Testis (tissue), 3 donors: ENCODE results near the gene DTX3. TPM values are rescaled to one million over a fixed set of nuclear protein-coding genes. Genes with fewer than 3 reads are reported as not detected.
A peak's percentile ranks its signal among the peaks of the same experiment; 100 is the strongest.
"Not testable (repeated sequence)": the region's sequence is repeated elsewhere in the genome, so short reads cannot be mapped to it uniquely, and the experiment has no call there.

Experiments used
- DNase-seq: peaks from one replicate; pipeline ENCODE4 v3.0.0-alpha.2; 2019
- H3K27ac ChIP-seq, 2 donors: fragments of 200-600 bp; sonication (generic); one replicate each; pipeline ENCODE4 v1.5.1; 2019
- H3K27me3 ChIP-seq: fragments of 200-600 bp; sonication (generic); one replicate; pipeline ENCODE4 v1.5.1; 2019
- H3K36me3 ChIP-seq: fragments of 200-600 bp; sonication (generic); one replicate; pipeline ENCODE4 v1.5.1; 2017; ENCODE audit warnings: low read depth; ENCODE audit errors: missing control alignments
- H3K4me1 ChIP-seq: fragments of 200-600 bp; sonication (generic); one replicate; pipeline ENCODE4 v1.5.1; 2019
- H3K4me3 ChIP-seq, 2 donors: fragments of 200-600 bp; sonication (generic); one replicate each; pipeline ENCODE4 v1.5.1; 2017 to 2019
- H3K9me3 ChIP-seq: fragments of 200-600 bp; sonication (generic); one replicate; pipeline ENCODE4 v1.5.1; 2017
- POLR2A ChIP-seq: fragments of 450-650 bp; IDR thresholded peaks from one replicate; pipeline ENCODE4 v1.6.1; 2017; ENCODE audit warnings: antibody characterized with exemption, mild to moderate bottlenecking, moderate library complexity
- WGBS, 2 donors: methylation state at CpG; one replicate each; pipeline ENCODE4 v1.1.5; 2018; 5-methylcytosine and 5-hydroxymethylcytosine counted together
- intact Hi-C: fragments of 100-400 bp; cut with DNase I; formaldehyde crosslinking; loops from one replicate; pipeline ENCODE4 v1.15.1; 2023; ENCODE audit warnings: low total_unique reads
- polyA plus RNA-seq: library from polyadenylated mRNA; stranded (reverse); fragments of 350-450 nt; fragmentation: Illumina TruSeq; extraction: RNeasy Lipid Tissue Mini Kit (QIAGEN cat#74804); gene quantifications from one replicate; pipeline ENCODE4 v1.2.3, GENCODE V29; 2014; ENCODE audit warnings: low read depth, low replicate concordance; ENCODE audit not compliant: insufficient read depth
- total RNA-seq, 2 donors: library from RNA; depleted of rRNA; stranded (reverse); fragments of >200 nt; gene quantifications; one replicate each; pipeline ENCODE4 v1.2.3, GENCODE V29; 2016
- TF ChIP-seq, protein P1 (sequence below), 3 experiments: fragments of 450-650 bp in 2 of 3; fragments of 200-600 bp in 1 of 3; sonication (generic) in 1 of 3; IDR thresholded peaks; one replicate each; pipeline ENCODE4 v1.5.1; 2016 to 2019; ENCODE audit warnings: antibody characterized with exemption in 3 of 3, mild to moderate bottlenecking in 2 of 3, moderate library complexity in 1 of 3

DTX3 gene
- total and polyA plus RNA-seq, 3 donors from 2014 or later = 37.9 to 60.4 (median 45.0) TPM

DNA sequence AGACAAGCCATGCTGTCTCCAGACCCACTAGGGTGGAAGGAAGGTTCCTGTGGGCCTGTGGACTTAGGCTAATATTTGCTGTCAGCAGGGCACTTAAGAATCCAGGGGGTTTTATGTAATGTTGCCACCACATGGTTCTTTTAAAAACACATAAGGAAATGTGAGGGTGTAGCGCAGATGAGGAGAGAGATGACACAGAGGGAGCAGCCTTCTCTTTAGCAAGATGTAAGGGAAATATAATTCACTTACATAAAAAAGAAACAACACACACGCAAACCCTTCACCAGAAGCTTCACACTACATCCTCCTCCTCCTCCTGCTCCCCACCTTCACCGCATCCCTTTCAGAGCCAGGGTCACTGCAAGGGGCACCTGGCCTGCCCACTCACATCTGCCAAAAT, 18.5 kb upstream of the DTX3 start:
- 91 to 94% methylated on average over 3 of the region's 3 CpGs for WGBS, 2 donors
- Histone ChIP-seq H3K4me1 (peaks cover 10% of the 10 kb centered on the region), H3K9me3 (no peaks in the 10 kb centered on the region), H3K27me3 (no peaks in the 10 kb centered on the region), H3K27ac (no peak overlapping the region), H3K36me3 (no peaks in the 10 kb centered on the region), H3K4me3 (no peak overlapping the region)
- DNase-seq = no peak
- no peak for TF ChIP-seq POLR2A
- TF ChIP-seq, protein P1, sequence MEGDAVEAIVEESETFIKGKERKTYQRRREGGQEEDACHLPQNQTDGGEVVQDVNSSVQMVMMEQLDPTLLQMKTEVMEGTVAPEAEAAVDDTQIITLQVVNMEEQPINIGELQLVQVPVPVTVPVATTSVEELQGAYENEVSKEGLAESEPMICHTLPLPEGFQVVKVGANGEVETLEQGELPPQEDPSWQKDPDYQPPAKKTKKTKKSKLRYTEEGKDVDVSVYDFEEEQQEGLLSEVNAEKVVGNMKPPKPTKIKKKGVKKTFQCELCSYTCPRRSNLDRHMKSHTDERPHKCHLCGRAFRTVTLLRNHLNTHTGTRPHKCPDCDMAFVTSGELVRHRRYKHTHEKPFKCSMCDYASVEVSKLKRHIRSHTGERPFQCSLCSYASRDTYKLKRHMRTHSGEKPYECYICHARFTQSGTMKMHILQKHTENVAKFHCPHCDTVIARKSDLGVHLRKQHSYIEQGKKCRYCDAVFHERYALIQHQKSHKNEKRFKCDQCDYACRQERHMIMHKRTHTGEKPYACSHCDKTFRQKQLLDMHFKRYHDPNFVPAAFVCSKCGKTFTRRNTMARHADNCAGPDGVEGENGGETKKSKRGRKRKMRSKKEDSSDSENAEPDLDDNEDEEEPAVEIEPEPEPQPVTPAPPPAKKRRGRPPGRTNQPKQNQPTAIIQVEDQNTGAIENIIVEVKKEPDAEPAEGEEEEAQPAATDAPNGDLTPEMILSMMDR (IDR thresholded peaks at IDR 0.05) = no peak
- intact Hi-C loops = no loop called here

DNA sequence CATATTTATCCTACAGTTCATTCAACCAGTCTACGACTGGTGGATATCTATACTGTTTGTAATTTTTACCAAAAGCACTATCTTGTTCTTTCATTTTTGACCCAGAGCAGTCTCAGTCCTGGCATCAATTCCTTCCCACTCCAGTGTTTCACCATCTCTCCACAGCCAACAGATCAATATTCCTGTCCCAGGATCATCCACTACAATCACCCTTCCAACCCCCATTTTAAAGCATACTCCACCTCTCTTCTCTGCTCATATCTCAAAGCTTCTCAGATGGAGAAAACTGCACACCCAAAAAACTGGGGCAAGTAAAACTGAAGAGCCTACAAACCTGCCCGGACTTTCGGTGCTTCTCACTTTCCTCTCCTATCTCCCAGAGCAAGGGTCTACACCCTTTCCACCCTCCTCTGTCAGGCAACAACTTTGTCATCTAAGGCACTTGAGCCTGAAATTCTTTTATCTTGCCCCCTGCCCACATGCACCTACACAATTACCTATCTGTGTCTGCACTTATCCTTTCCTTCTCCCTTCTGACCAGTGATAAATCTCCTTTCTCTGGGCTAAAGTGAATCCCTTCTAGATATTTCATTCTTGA, 17.7 kb upstream of the DTX3 start:
- WGBS, 2 donors = 83 to 91% methylated on average over 3 of the region's 3 CpGs
- H3K4me3 ChIP-seq = no peak overlapping the region
- H3K27me3 ChIP-seq = no peaks in the 10 kb centered on the region
- no peaks in the 10 kb centered on the region for H3K9me3 ChIP-seq
- no peak for DNase-seq
- TF ChIP-seq POLR2A = no peak
- TF ChIP-seq, protein P1 (IDR thresholded peaks at IDR 0.05) = no peak
- H3K27ac ChIP-seq = no peak overlapping the region
- peaks cover 15% of the 10 kb centered on the region for H3K4me1 ChIP-seq
- intact Hi-C loops = no loop called here
- H3K36me3 ChIP-seq = no peaks in the 10 kb centered on the region

DNA sequence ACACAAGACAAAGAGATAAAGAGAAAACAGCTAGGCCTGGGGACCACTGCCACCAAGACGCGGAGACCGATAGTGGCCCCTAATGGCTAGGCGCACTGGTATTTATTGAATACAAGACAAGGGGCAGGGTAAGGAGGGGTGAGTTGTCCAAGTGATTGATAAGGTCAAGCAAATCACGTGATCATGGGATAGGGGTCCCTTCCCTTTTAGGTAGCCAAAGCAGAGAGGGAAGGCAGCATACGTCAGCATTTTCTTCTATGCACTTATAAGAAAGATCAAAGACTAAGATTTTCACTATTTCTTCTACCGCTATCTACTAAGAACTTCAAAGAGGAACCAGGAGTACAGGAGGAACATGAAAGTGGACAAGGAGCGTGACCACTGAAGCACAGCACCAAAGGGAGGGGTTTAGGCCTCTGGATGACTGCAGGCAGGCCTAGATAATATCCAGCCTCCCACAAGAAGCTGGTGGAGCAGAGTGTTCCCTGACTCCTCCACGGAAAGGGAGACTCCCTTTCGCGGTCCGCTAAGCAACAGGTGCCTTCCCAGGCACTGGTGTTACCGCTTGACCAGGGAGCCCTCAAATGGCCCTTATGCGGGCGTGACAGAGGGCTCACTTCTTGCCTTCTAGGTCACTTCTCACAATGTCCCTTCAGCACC, 15.5 kb upstream of the DTX3 start:
- H3K27me3 ChIP-seq, H3K9me3 ChIP-seq, H3K4me3 ChIP-seq, H3K36me3 ChIP-seq, intact Hi-C loops: not testable (repeated sequence)
- Histone ChIP-seq H3K4me1 (peaks cover 21% of the 10 kb centered on the region), H3K27ac (peak overlapping the region; percentile 51 to 59)
- 65 to 76% methylated on average over 15 of the region's 15 CpGs for WGBS, 2 donors
- DNase-seq = peak; percentile 73

DNA sequence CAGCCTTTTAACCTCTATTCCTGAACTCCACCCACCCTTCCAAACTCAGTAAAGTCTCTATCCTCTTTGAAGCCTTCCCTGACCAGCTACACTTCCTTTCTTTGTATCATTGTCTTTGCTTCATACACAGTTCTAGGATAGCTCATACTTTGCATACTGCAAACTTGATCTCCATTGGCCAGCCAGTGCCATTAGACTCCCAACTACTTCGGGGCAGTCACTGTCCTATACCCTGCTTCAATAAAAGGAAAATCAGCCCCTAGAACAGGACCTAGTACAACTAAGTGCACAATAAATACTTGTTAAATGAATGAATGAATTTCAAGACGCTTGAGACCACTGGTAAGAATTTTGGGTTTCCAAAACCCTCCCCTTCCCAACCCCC, 14.2 kb upstream of the DTX3 start:
- DNase-seq = no peak
- no peak for TF ChIP-seq POLR2A
- TF ChIP-seq, protein P1 (IDR thresholded peaks at IDR 0.05) = no peak
- Histone ChIP-seq H3K4me3 (peak overlapping the region; percentile 83 to 94), H3K27me3 (no peaks in the 10 kb centered on the region), H3K27ac (peak overlapping the region; percentile 37 to 76), H3K9me3 (no peaks in the 10 kb centered on the region), H3K4me1 (peaks cover 21% of the 10 kb centered on the region), H3K36me3 (no peaks in the 10 kb centered on the region)
- WGBS, 2 donors = 12 to 13% methylated on average over 2 of the region's 2 CpGs
- intact Hi-C loops = no loop called here

DNA sequence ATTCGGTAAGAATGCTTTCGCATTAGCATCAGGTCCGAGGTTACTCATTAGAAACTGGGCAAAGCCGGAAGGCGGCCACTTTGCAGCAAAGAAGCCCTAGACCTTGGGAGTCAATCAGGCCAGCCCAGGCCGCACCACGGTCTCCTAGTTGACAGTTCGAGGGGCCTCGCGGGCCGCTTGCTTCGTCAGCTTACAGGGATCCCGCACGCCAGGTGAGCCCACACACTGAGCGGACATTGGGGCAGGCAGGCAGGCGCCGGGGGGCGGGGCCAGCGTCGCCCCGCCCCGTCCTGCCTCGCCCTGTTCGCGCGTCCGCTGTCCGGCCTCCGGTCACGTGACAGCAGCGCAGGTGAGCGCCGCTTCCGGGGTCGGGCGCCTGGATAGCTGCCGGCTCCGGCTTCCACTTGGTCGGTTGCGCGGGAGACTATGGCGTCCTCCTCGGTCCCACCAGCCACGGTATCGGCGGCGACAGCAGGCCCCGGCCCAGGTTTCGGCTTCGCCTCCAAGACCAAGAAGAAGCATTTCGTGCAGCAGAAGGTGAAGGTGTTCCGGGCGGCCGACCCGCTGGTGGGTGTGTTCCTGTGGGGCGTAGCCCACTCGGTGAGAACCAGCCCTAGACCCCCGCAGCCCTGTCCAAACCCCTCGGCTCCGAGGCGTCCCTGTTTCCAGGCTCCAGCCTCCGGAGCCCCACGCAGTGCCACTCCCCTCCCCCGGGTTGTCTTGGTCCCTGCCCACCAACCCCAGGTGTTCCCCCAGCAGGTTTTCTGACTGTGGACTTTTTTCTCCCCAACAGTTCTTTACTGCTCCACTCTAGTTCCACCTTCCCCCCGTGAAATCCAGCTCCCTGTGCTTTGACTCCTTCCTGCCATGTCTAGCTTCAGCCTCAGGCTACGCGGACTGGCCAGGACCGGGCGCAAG, 13.5 kb upstream of the DTX3 start, which contains the start of gene PIP4K2C:
Gene PIP4K2C, plus strand, starts transcription at position 329 of the 918 bp plus-strand sequence. Its CDS starts 98 bp downstream, at position 427.
- DNase-seq = peak; percentile 93
- Histone ChIP-seq H3K4me1 (peaks cover 21% of the 10 kb centered on the region), H3K4me3 (peak within 1 kb of the TSS; percentile 83 to 94), H3K27me3 (no peaks in the 10 kb centered on the region), H3K9me3 (no peaks in the 10 kb centered on the region), H3K27ac (peak within 1 kb of the TSS; percentile 37 to 76), H3K36me3 (no peaks in the 10 kb centered on the region)
- intact Hi-C loops = no loop called here
- 0 to 2% methylated on average over 20 to 43 of the region's 69 CpGs for WGBS, 2 donors
- TF ChIP-seq, protein P1 (IDR thresholded peaks at IDR 0.05) = peak in 1 of 3 experiments; percentile 17
- TF ChIP-seq POLR2A = no peak
